Neural crest cell (in vitro differentiated cells): ENCODE data around the gene CHRNA4. TPM values are rescaled to one million over a fixed set of nuclear protein-coding genes. Genes with fewer than 3 reads are reported as not detected.

Experiments
- DNase-seq: peaks from one replicate; pipeline ENCODE4 v3.0.0; 2021; ENCODE audit warnings: low read depth, mixed read lengths, low spot score
- H3K27ac Mint-ChIP-seq: one replicate; pipeline ENCODE4 v1.8.0; 2021; ENCODE audit warnings: mild to moderate bottlenecking, mixed read lengths; ENCODE audit not compliant: unreplicated experiment
- H3K27me3 Mint-ChIP-seq: 2 replicates; pipeline ENCODE4 v1.8.0; 2021; ENCODE audit warnings: low read depth, mild to moderate bottlenecking, mixed read lengths
- H3K36me3 Mint-ChIP-seq: 2 replicates; pipeline ENCODE4 v1.8.0; 2021; ENCODE audit warnings: low read depth, mild to moderate bottlenecking, mixed read lengths
- H3K4me1 Mint-ChIP-seq: 2 replicates; pipeline ENCODE4 v1.8.0; 2021; ENCODE audit warnings: mixed read lengths
- H3K4me3 Mint-ChIP-seq: one replicate; pipeline ENCODE4 v1.8.0; 2021; ENCODE audit warnings: mild to moderate bottlenecking, mixed read lengths
- H3K9me3 Mint-ChIP-seq: 2 replicates; pipeline ENCODE4 v1.8.0; 2021; ENCODE audit warnings: mixed read lengths
- total RNA-seq: library from RNA; stranded (reverse); gene quantifications from 2 replicates; pipeline ENCODE4 v1.2.1, GENCODE V29; 2021
- TF ChIP-seq, protein P1 (sequence below): fragments of 200-600 bp; sonication (generic); conservative IDR thresholded peaks from 2 replicates; pipeline ENCODE4 v1.5.0; 2021; ENCODE audit warnings: antibody characterized with exemption, mild to moderate bottlenecking

Gene CHRNA4
- total RNA-seq, 1 donor from 2014 or later: 5.4 TPM

- Mint-ChIP-seq H3K4me3 (no peak overlapping the region), H3K27me3 (peaks cover 3% of the 10 kb centered on the region), H3K27ac (no peak overlapping the region), H3K4me1 (peaks cover 26% of the 10 kb centered on the region), H3K9me3 (no peaks in the 10 kb centered on the region), H3K36me3 (no peaks in the 10 kb centered on the region)
- no peak for DNase-seq
- TF ChIP-seq, protein P1, sequence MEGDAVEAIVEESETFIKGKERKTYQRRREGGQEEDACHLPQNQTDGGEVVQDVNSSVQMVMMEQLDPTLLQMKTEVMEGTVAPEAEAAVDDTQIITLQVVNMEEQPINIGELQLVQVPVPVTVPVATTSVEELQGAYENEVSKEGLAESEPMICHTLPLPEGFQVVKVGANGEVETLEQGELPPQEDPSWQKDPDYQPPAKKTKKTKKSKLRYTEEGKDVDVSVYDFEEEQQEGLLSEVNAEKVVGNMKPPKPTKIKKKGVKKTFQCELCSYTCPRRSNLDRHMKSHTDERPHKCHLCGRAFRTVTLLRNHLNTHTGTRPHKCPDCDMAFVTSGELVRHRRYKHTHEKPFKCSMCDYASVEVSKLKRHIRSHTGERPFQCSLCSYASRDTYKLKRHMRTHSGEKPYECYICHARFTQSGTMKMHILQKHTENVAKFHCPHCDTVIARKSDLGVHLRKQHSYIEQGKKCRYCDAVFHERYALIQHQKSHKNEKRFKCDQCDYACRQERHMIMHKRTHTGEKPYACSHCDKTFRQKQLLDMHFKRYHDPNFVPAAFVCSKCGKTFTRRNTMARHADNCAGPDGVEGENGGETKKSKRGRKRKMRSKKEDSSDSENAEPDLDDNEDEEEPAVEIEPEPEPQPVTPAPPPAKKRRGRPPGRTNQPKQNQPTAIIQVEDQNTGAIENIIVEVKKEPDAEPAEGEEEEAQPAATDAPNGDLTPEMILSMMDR: no peak
Measured at GRCh38 chr20:63369024-63369530, 7.9 kb upstream of the CHRNA4 start.

DNA sequence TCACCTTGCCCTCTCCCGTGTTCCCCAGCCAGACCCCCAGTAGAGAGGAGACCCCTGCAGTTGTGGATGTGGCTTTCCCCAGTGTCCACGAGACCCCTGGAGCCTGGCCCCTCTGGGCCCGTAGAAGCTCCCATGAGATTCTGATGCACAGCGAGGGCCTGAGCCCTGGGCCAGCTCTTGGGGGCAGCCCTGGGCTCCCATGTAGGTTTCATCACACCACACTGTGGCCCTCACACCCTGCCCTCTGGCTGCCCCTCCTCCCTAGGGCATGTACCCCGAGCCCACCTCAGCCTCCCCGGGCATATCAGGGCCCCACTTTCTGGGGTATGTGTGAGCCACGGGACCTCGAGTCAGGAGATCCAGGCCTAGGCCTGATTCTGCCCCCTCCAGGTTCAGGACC, 7.0 kb upstream of the CHRNA4 start:
- H3K27me3 Mint-ChIP-seq: peaks cover 3% of the 10 kb centered on the region
- TF ChIP-seq, protein P1: no peak
- H3K36me3 Mint-ChIP-seq: no peaks in the 10 kb centered on the region
- no peak for DNase-seq
- peaks cover 32% of the 10 kb centered on the region for H3K4me1 Mint-ChIP-seq
- H3K4me3 Mint-ChIP-seq: no peak overlapping the region
- no peaks in the 10 kb centered on the region for H3K9me3 Mint-ChIP-seq
- H3K27ac Mint-ChIP-seq: no peak overlapping the region

DNA sequence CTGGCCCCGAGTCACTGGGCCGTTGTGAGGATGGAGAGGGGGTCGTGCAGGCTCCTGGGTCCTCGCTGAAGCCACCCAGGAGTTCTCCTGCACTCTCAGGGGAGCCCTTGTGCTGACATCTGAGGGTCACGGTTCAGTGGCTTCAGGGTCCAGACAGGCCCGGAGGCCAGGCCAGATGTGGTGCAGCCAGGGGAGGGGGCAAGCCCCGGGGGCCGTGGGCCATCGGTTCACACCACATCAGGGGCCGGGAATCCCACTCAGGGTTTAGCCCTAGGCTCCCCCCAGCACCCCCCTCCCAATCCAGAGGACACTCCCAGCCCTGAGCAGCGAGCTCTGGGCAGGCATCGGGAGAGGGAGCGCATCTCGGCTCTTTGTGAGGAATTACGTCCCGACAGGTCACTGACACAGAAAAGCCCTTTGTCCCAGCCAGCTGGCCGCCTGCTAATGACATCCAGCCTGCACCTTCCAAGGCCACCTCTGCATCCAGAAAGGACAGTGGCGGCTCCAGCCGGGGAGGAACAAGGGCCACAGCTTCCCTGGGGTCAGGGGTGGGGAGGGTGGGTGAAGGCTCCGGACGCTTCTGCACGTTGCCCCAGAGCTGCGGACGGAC, 6.4 kb upstream of the CHRNA4 start:
- TF ChIP-seq, protein P1: no peak
- DNase-seq: no peak
- peak overlapping the region; percentile 24 for H3K27ac Mint-ChIP-seq
- no peaks in the 10 kb centered on the region for H3K9me3 Mint-ChIP-seq
- no peaks in the 10 kb centered on the region for H3K36me3 Mint-ChIP-seq
- no peak overlapping the region for H3K4me3 Mint-ChIP-seq
- H3K27me3 Mint-ChIP-seq: peaks cover 8% of the 10 kb centered on the region
- peaks cover 38% of the 10 kb centered on the region for H3K4me1 Mint-ChIP-seq

- H3K27me3 Mint-ChIP-seq: peaks cover 12% of the 10 kb centered on the region
- DNase-seq: no peak
- peaks cover 41% of the 10 kb centered on the region for H3K4me1 Mint-ChIP-seq
- H3K9me3 Mint-ChIP-seq: no peaks in the 10 kb centered on the region
- TF ChIP-seq, protein P1: no peak
- peak overlapping the region; percentile 61 for H3K4me3 Mint-ChIP-seq
- H3K36me3 Mint-ChIP-seq: no peaks in the 10 kb centered on the region
- H3K27ac Mint-ChIP-seq: peak overlapping the region; percentile 24
Measured at GRCh38 chr20:63366390-63367365, 5.5 kb upstream of the CHRNA4 start.

- no peaks in the 10 kb centered on the region for H3K36me3 Mint-ChIP-seq
- TF ChIP-seq, protein P1: no peak
- no peak overlapping the region for H3K27ac Mint-ChIP-seq
- H3K4me1 Mint-ChIP-seq: peaks cover 36% of the 10 kb centered on the region
- H3K9me3 Mint-ChIP-seq: no peaks in the 10 kb centered on the region
- no peak overlapping the region for H3K4me3 Mint-ChIP-seq
- H3K27me3 Mint-ChIP-seq: peaks cover 14% of the 10 kb centered on the region
- DNase-seq: no peak
Measured at GRCh38 chr20:63365601-63366389, 4.6 kb upstream of the CHRNA4 start.
